Right lobe of liver (tissue), 4 donors: ENCODE data around the gene MAP3K5.

Source experiments
- POLR2A ChIP-seq: fragments of 450-650 bp; IDR thresholded peaks from one replicate; pipeline ENCODE4 v1.6.1; 2017; ENCODE audit warnings: antibody characterized with exemption, mild to moderate bottlenecking
- TF ChIP-seq, protein P1 (sequence below), 4 donors: fragments of 200-600 bp in 3 of 4; fragments of 450-650 bp in 1 of 4; IDR thresholded peaks; one replicate each; pipeline versions ENCODE4 v1.5.1 to v1.8.0; 2016 to 2022; ENCODE audit warnings: antibody characterized with exemption in 4 of 4, mild to moderate bottlenecking in 2 of 4
- donor health status: DM: no; HTN: no; CAD: no.
- donor health status: DM: no; HTN: no; CAD: no.
- donor health status: DM: no; HTN: yes; CAD: no.

DNA sequence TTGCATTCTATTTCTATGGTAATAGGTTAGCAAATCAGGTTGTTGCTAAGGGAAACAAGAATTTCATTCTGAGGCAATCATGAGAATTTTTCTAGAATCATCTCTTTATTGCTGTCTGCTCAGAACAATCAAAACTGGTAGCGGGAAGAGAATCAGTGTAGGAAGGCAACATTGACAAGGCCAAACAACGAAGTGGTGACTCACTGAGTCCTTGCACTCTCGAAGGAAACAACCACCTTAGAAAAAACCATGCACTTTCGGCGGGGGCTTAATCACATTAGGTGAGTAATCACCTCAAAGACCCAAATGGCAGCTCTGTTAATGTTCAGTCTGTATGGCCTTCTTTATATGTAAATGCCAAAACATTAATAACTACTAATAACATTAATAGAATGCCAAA is 163.3 kb downstream of the MAP3K5 start:
- TF ChIP-seq, protein P1, sequence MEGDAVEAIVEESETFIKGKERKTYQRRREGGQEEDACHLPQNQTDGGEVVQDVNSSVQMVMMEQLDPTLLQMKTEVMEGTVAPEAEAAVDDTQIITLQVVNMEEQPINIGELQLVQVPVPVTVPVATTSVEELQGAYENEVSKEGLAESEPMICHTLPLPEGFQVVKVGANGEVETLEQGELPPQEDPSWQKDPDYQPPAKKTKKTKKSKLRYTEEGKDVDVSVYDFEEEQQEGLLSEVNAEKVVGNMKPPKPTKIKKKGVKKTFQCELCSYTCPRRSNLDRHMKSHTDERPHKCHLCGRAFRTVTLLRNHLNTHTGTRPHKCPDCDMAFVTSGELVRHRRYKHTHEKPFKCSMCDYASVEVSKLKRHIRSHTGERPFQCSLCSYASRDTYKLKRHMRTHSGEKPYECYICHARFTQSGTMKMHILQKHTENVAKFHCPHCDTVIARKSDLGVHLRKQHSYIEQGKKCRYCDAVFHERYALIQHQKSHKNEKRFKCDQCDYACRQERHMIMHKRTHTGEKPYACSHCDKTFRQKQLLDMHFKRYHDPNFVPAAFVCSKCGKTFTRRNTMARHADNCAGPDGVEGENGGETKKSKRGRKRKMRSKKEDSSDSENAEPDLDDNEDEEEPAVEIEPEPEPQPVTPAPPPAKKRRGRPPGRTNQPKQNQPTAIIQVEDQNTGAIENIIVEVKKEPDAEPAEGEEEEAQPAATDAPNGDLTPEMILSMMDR (IDR thresholded peaks at IDR 0.05) = no peak
- no peak for TF ChIP-seq POLR2A
